H9 (cell line): ENCODE data around the gene CSNK1G1. TPM values are rescaled to one million over a fixed set of nuclear protein-coding genes. Genes with fewer than 3 reads are reported as not detected.

Experiments
- DNase-seq: peaks from one replicate; pipeline ENCODE4 v3.0.0-alpha.2; 2017
- H2AFZ ChIP-seq: one replicate; pipeline ENCODE4 v1.6.1; 2013; ENCODE audit warnings: mild to moderate bottlenecking, low read length, control low read depth, moderate library complexity
- H2AK5ac ChIP-seq: 2 replicates; pipeline ENCODE4 v1.6.1; 2013; ENCODE audit warnings: low read length, control low read depth, mixed read lengths; ENCODE audit not compliant: insufficient read length
- H2BK120ac ChIP-seq: one replicate; pipeline ENCODE4 v1.6.1; 2013; ENCODE audit warnings: low read depth, mild to moderate bottlenecking, low read length, control low read depth, inconsistent platforms; ENCODE audit not compliant: poor library complexity, severe bottlenecking
- H2BK12ac ChIP-seq: 2 replicates; pipeline ENCODE4 v1.6.1; 2013; ENCODE audit warnings: low read length, control low read depth, mixed read lengths, low read depth; ENCODE audit not compliant: insufficient read length
- H2BK15ac ChIP-seq: 2 replicates; pipeline ENCODE4 v1.6.1; 2013; ENCODE audit warnings: low read depth, low read length, control low read depth
- H2BK20ac ChIP-seq: one replicate; pipeline ENCODE4 v1.6.1; 2013; ENCODE audit warnings: low read depth, mild to moderate bottlenecking, low read length, control low read depth, inconsistent platforms; ENCODE audit not compliant: poor library complexity, severe bottlenecking
- H2BK5ac ChIP-seq: 2 replicates; pipeline ENCODE4 v1.6.1; 2013; ENCODE audit warnings: low read length, control low read depth, mixed read lengths; ENCODE audit not compliant: insufficient read length
- H3K14ac ChIP-seq: 2 replicates; pipeline ENCODE4 v1.6.1; 2013; ENCODE audit warnings: low read length, control low read depth; ENCODE audit not compliant: insufficient read depth
- H3K18ac ChIP-seq: 2 replicates; pipeline ENCODE4 v1.6.1; 2013; ENCODE audit warnings: low read depth, mild to moderate bottlenecking, mixed read lengths, low read length, control low read depth; ENCODE audit not compliant: insufficient read length
- H3K23ac ChIP-seq: 2 replicates; pipeline ENCODE4 v1.6.1; 2013; ENCODE audit warnings: low read length, control low read depth, mixed read lengths, low read depth; ENCODE audit not compliant: insufficient read length
- H3K23me2 ChIP-seq: 2 replicates; pipeline ENCODE4 v1.6.1; 2013; ENCODE audit warnings: low read depth, mild to moderate bottlenecking, mixed read lengths, low read length, control low read depth; ENCODE audit not compliant: insufficient read length, poor library complexity, severe bottlenecking
- H3K27ac ChIP-seq: 2 replicates; pipeline ENCODE4 v1.5.1; 2013; ENCODE audit warnings: low read length, control low read depth, mixed read lengths, low read depth; ENCODE audit not compliant: insufficient read length
- H3K27me3 ChIP-seq: 2 replicates; pipeline ENCODE4 v1.6.1; 2013; ENCODE audit warnings: low read length, control low read depth, inconsistent platforms; ENCODE audit not compliant: insufficient read depth
- H3K4ac ChIP-seq: 2 replicates; pipeline ENCODE4 v1.6.1; 2013; ENCODE audit warnings: low read depth, mild to moderate bottlenecking, control low read depth, inconsistent platforms, low read length, moderate library complexity
- H3K4me1 ChIP-seq: 2 replicates; pipeline ENCODE4 v1.6.1; 2013; ENCODE audit warnings: low read length, control low read depth, inconsistent platforms; ENCODE audit not compliant: insufficient read depth
- H3K4me2 ChIP-seq: 2 replicates; pipeline ENCODE4 v1.6.1; 2013; ENCODE audit warnings: low read length, control low read depth, mixed read lengths; ENCODE audit not compliant: insufficient read length, insufficient read depth
- H3K56ac ChIP-seq: 2 replicates; pipeline ENCODE4 v1.6.1; 2013; ENCODE audit warnings: low read depth, mild to moderate bottlenecking, mixed read lengths, low read length, control low read depth; ENCODE audit not compliant: insufficient read length
- H3K79me1 ChIP-seq: 2 replicates; pipeline ENCODE4 v1.6.1; 2013; ENCODE audit warnings: low read depth, mild to moderate bottlenecking, moderate library complexity, low read length, control low read depth, inconsistent platforms; ENCODE audit not compliant: insufficient read depth, poor library complexity, severe bottlenecking
- H3K79me2 ChIP-seq: 2 replicates; pipeline ENCODE4 v1.6.1; 2013; ENCODE audit warnings: low read length, control low read depth, inconsistent platforms; ENCODE audit not compliant: insufficient read depth
- H3K9ac ChIP-seq: 2 replicates; pipeline ENCODE4 v1.6.1; 2013; ENCODE audit warnings: low read length, control low read depth, mixed read lengths; ENCODE audit not compliant: insufficient read length; ENCODE audit errors: extremely low read depth
- H3K9me3 ChIP-seq: one replicate; pipeline ENCODE4 v1.6.1; 2013; ENCODE audit warnings: low read depth, low read length, inconsistent platforms; ENCODE audit not compliant: control insufficient read depth
- H3T11ph ChIP-seq: one replicate; pipeline ENCODE4 v1.6.1; 2013; ENCODE audit warnings: mild to moderate bottlenecking, low read length, control low read depth, inconsistent platforms
- H4K20me1 ChIP-seq: one replicate; pipeline ENCODE4 v1.6.1; 2013; ENCODE audit not compliant: control insufficient read depth, insufficient read length, insufficient read depth
- H4K5ac ChIP-seq: 2 replicates; pipeline ENCODE4 v1.6.1; 2013; ENCODE audit warnings: low read depth, mild to moderate bottlenecking, mixed read lengths, low read length, control low read depth; ENCODE audit not compliant: insufficient read length
- H4K8ac ChIP-seq: replicated peaks from 2 replicates; pipeline ENCODE4 v1.6.1; 2013; ENCODE audit warnings: low read length, control low read depth, mixed read lengths, low read depth; ENCODE audit not compliant: insufficient read length
- H4K91ac ChIP-seq: 2 replicates; pipeline ENCODE4 v1.6.1; 2013; ENCODE audit warnings: low read depth, mild to moderate bottlenecking, moderate library complexity, mixed read lengths, low read length, control low read depth; ENCODE audit not compliant: insufficient read length
- H3K27ac Mint-ChIP-seq, 3 experiments: 2 replicates in 2 of 3; 3 replicates in 1 of 3; pipeline ENCODE4 v1.8.0; 2020 to 2021; ENCODE audit warnings: mixed read lengths in 3 of 3, mild to moderate bottlenecking in 1 of 3, moderate library complexity in 1 of 3
- H3K27me3 Mint-ChIP-seq: 2 replicates; pipeline ENCODE4 v1.8.0; 2021; ENCODE audit warnings: low read depth, mild to moderate bottlenecking, moderate library complexity, mixed read lengths
- H3K36me3 Mint-ChIP-seq, 3 experiments: 2 replicates in 2 of 3; 3 replicates in 1 of 3; pipeline ENCODE4 v1.8.0; 2020 to 2021; ENCODE audit warnings: low read depth in 3 of 3, mixed read lengths in 3 of 3; ENCODE audit not compliant: insufficient read depth in 1 of 3
- H3K4me1 Mint-ChIP-seq, 2 experiments: 2 replicates each; pipeline ENCODE4 v1.8.0; 2020; ENCODE audit warnings: mixed read lengths in 2 of 2
- H3K4me3 Mint-ChIP-seq, 2 experiments: 2 replicates in 1 of 2; 3 replicates in 1 of 2; pipeline ENCODE4 v1.8.0; 2020 to 2021; ENCODE audit warnings: mild to moderate bottlenecking in 2 of 2, mixed read lengths in 2 of 2, moderate library complexity in 1 of 2
- H3K9me3 Mint-ChIP-seq, 2 experiments: 2 replicates in 1 of 2; 3 replicates in 1 of 2; pipeline ENCODE4 v1.8.0; 2020; ENCODE audit warnings: mild to moderate bottlenecking in 2 of 2, mixed read lengths in 2 of 2, moderate library complexity in 1 of 2
- CTCF ChIP-seq: fragments of 200-600 bp; sonication (generic); conservative IDR thresholded peaks from 3 replicates; pipeline ENCODE4 v1.8.0; 2021; ENCODE audit warnings: antibody characterized with exemption, mild to moderate bottlenecking
- WGBS: extraction: QIAGEN DNeasy Blood & Tissue Kit; methylation state at CpG from one replicate; pipeline ENCODE4 v1.1.7; 2013; ENCODE audit warnings: missing lambda C conversion rate, low lambda C conversion rate, mixed read lengths; ENCODE audit not compliant: insufficient read length; ENCODE audit errors: extremely low coverage; 5-methylcytosine and 5-hydroxymethylcytosine counted together
- total RNA-seq: library from RNA; stranded (reverse); gene quantifications from 2 replicates; pipeline ENCODE4 v1.2.1, GENCODE V29; 2021

CSNK1G1 gene
- total RNA-seq, 1 experiment from 2014 or later: 17.1 TPM

DNA sequence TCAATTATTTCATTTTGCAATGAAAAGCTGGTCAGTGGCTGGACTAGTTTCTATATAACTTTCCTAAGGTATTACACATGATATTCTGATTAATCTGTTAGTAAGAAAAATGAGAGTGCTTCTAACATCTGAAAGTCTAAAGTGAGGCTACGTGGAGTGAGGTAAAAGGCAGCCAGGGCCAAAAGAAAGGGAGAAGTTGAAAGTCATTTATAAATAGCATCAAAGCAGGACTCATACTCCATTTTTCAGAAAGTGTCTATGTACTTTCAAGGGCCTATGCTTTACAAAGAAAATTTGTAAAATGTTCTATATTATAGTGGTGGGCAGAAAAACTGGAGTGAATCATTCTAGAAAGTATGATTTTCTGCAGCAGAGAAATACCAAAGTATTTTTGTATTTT lies 80.0 kb downstream of the CSNK1G1 start:
- H3K4me2 ChIP-seq: no peak overlapping the region
- no peaks in the 10 kb centered on the region for H3K27me3 ChIP-seq
- no peak overlapping the region for H4K91ac ChIP-seq
- H3K27me3 Mint-ChIP-seq: no peaks in the 10 kb centered on the region
- no peak overlapping the region for H2BK20ac ChIP-seq
- H3T11ph ChIP-seq: no peak overlapping the region
- no peak overlapping the region for H3K9ac ChIP-seq
- no peak overlapping the region for H3K4me3 Mint-ChIP-seq
- H3K27ac ChIP-seq: no peak overlapping the region
- H3K27ac Mint-ChIP-seq: no peak overlapping the region; a peak in 1 of 7 replicates
- H2BK120ac ChIP-seq: no peak overlapping the region
- H2BK12ac ChIP-seq: no peak overlapping the region
- no peaks in the 10 kb centered on the region; a peak in 1 of 5 replicates for H3K9me3 Mint-ChIP-seq
- H3K56ac ChIP-seq: no peak overlapping the region
- no peak overlapping the region for H4K5ac ChIP-seq
- DNase-seq: no peak
- no peak overlapping the region for H3K4ac ChIP-seq
- no peaks in the 10 kb centered on the region for H4K20me1 ChIP-seq
- no peak overlapping the region for H4K8ac ChIP-seq
- no peaks in the 10 kb centered on the region for H3K79me2 ChIP-seq
- H3K23me2 ChIP-seq: no peaks in the 10 kb centered on the region
- no peak for TF ChIP-seq CTCF
- H3K18ac ChIP-seq: no peak overlapping the region
- H3K14ac ChIP-seq: no peak overlapping the region
- no peaks in the 10 kb centered on the region for H3K4me1 Mint-ChIP-seq
- H3K4me1 ChIP-seq: no peaks in the 10 kb centered on the region
- H3K9me3 ChIP-seq: no peaks in the 10 kb centered on the region
- peaks cover 0 to under 1% (median 0%) of the 10 kb centered on the region in 3 experiments; a peak in 3 of 7 replicates for H3K36me3 Mint-ChIP-seq
- H3K23ac ChIP-seq: no peak overlapping the region
- no peak overlapping the region for H2AK5ac ChIP-seq
- no peak overlapping the region for H2AFZ ChIP-seq
- H3K79me1 ChIP-seq: no peaks in the 10 kb centered on the region
- no peak overlapping the region for H2BK15ac ChIP-seq
- WGBS: no CpG with 5 or more reads among the region's 1 CpG
- no peak overlapping the region for H2BK5ac ChIP-seq
